Fibroblast of pulmonary artery (primary cell): Measurements from ENCODE around the gene ZNF625.

Experiments used
- DNase-seq: peaks from one replicate; pipeline ENCODE4 v3.0.0-alpha.2; 2010; ENCODE audit warnings: low read depth
- H3K4me3 ChIP-seq: replicated peaks from 2 replicates; pipeline ENCODE4 v1.5.1; 2011; ENCODE audit warnings: low read depth, mild to moderate bottlenecking, control low read depth, low read length, moderate library complexity
- CTCF ChIP-seq: IDR thresholded peaks from 2 replicates; pipeline ENCODE4 v1.5.1; 2011; ENCODE audit warnings: mild to moderate bottlenecking, control low read depth, low read length, inconsistent platforms; ENCODE audit errors: missing control alignments

The ZNF625 gene

GRCh38 chr19:12159773-12160414 lies 3.4 kb upstream of the ZNF625 start:
- no peak for TF ChIP-seq CTCF
- DNase-seq: no peak
- no peak overlapping the region for H3K4me3 ChIP-seq

GRCh38 chr19:12155324-12155860 lies 1.1 kb downstream of the ZNF625 start:
- TF ChIP-seq CTCF: no peak
- peak overlapping the region; percentile 86 for H3K4me3 ChIP-seq
- DNase-seq: no peak

GRCh38 chr19:12145348-12145747 lies 11.2 kb downstream of the ZNF625 start:
- no peak for DNase-seq
- no peak overlapping the region for H3K4me3 ChIP-seq
- TF ChIP-seq CTCF: no peak

GRCh38 chr19:12141405-12141736 lies 15.2 kb downstream of the ZNF625 start:
- no peak overlapping the region for H3K4me3 ChIP-seq
- DNase-seq: no peak
- TF ChIP-seq CTCF: no peak

GRCh38 chr19:12140545-12141404 lies 15.8 kb downstream of the ZNF625 start:
- peak overlapping the region; percentile 89 for H3K4me3 ChIP-seq
- peak; percentile 88 for DNase-seq
- peak; percentile 88 for TF ChIP-seq CTCF

GRCh38 chr19:12139885-12140544 lies 16.5 kb downstream of the ZNF625 start, which contains the start of gene ZNF20:
ZNF20 (minus strand) TSS chr19:12140350; CDS start chr19:12140182, 168 bp downstream.
- H3K4me3 ChIP-seq: peak within 1 kb of the TSS; percentile 89
- no peak for TF ChIP-seq CTCF
- DNase-seq: peak; percentile 93
